DND-41 (cell line): ENCODE results near the gene SAC3D1.

Experiments
- ATAC-seq: fragments of 200-7000 bp; cut with Tn5 transposase; 3 replicates; pipeline ENCODE4 v1.9.1; 2021; ENCODE audit warnings: low read depth; ENCODE audit not compliant: insufficient read depth
- DNase-seq: peaks from one replicate; pipeline ENCODE4 v3.0.0-alpha.2; 2020
- H2AFZ ChIP-seq: 2 replicates; pipeline ENCODE4 v1.6.0; 2012; ENCODE audit warnings: low read depth, low read length
- H3K27ac ChIP-seq: 2 replicates; pipeline ENCODE4 v1.5.1; 2012; ENCODE audit warnings: low read length, inconsistent platforms
- H3K27me3 ChIP-seq: fragments of 200-600 bp; sonication (generic); 2 replicates; pipeline ENCODE4 v1.6.0; 2012; ENCODE audit warnings: low read length, mild to moderate bottlenecking, inconsistent platforms; ENCODE audit not compliant: insufficient read depth, poor library complexity
- H3K36me3 ChIP-seq: 2 replicates; pipeline ENCODE4 v1.5.1; 2012; ENCODE audit warnings: low read length, inconsistent platforms; ENCODE audit not compliant: insufficient read depth
- H3K4me1 ChIP-seq: 2 replicates; pipeline ENCODE4 v1.5.1; 2012; ENCODE audit warnings: mild to moderate bottlenecking, low read length; ENCODE audit not compliant: insufficient read depth
- H3K4me2 ChIP-seq: 2 replicates; pipeline ENCODE4 v1.6.0; 2012; ENCODE audit warnings: mild to moderate bottlenecking, moderate library complexity, low read length, inconsistent platforms; ENCODE audit not compliant: insufficient read depth
- H3K4me3 ChIP-seq, 2 experiments: fragments of 200-600 bp in 1 of 2; shearing (Covaris generic) in 1 of 2; 2 replicates each; pipeline ENCODE4 v1.5.1; 2012 to 2016; ENCODE audit warnings: inconsistent platforms in 2 of 2, low read length in 2 of 2, mild to moderate bottlenecking in 2 of 2, low read depth in 1 of 2, moderate library complexity in 1 of 2
- H3K79me2 ChIP-seq: 2 replicates; pipeline ENCODE4 v1.6.0; 2012; ENCODE audit warnings: low read length, inconsistent platforms; ENCODE audit not compliant: insufficient read depth
- H3K9ac ChIP-seq: 2 replicates; pipeline ENCODE4 v1.6.0; 2012; ENCODE audit warnings: low read depth, mild to moderate bottlenecking, inconsistent platforms, low read length, moderate library complexity
- H3K9me3 ChIP-seq: 2 replicates; pipeline ENCODE4 v1.5.1; 2012; ENCODE audit warnings: low read length, moderate library complexity, mild to moderate bottlenecking, inconsistent platforms; ENCODE audit not compliant: insufficient read depth, severe bottlenecking
- H4K20me1 ChIP-seq: 2 replicates; pipeline ENCODE4 v1.6.0; 2012; ENCODE audit warnings: low read length; ENCODE audit not compliant: insufficient read depth
- EZH2 ChIP-seq: IDR thresholded peaks from 3 replicates; pipeline ENCODE4 v1.6.1; 2012; ENCODE audit warnings: borderline replicate concordance, low read depth, mild to moderate bottlenecking, moderate library complexity, low read length, inconsistent platforms; ENCODE audit not compliant: severe bottlenecking
- TF ChIP-seq, protein P1 (sequence below): IDR thresholded peaks from 2 replicates; pipeline ENCODE4 v1.5.1; 2012; ENCODE audit warnings: borderline replicate concordance, low read length, moderate library complexity, mild to moderate bottlenecking; ENCODE audit not compliant: poor library complexity, severe bottlenecking; ENCODE audit errors: extremely low read depth

Gene SAC3D1

GRCh38 chr11:65077451-65077850 is 36.4 kb downstream of the SAC3D1 start:
- H4K20me1 ChIP-seq = peaks cover 45% of the 10 kb centered on the region

DNA sequence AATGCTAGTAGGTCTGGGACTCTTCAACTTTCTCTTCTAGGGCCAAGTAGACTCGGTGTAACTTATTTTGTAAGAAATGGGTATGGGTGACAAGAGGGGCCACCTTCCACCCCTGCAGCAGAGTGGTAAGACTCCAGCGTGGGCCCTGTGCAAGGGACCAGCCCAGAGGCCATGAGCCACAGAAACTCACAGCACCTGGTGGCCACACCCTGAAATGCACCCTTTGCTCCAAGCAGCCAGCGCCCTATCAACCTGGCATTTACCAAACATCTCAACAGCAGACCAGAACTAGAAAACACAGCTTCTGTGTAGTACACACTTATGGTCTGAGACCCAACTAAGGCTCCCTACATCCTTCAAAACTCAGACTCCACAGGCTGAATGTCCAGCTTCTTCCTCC is 37.1 kb downstream of the SAC3D1 start:
- H2AFZ ChIP-seq = no peak overlapping the region
- peaks cover 53% of the 10 kb centered on the region for H3K4me1 ChIP-seq
- no peak overlapping the region for H3K4me3 ChIP-seq
- H4K20me1 ChIP-seq = peaks cover 45% of the 10 kb centered on the region
- ATAC-seq (peak; percentile 83), DNase-seq (peak; percentile 62)
- peaks cover 74% of the 10 kb centered on the region for H3K36me3 ChIP-seq
- 0 out of 2 replicates have a peak overlapping the region, but pooled peaks have one; percentile 0 for H3K9ac ChIP-seq
- no peaks in the 10 kb centered on the region for H3K27me3 ChIP-seq
- TF ChIP-seq EZH2 = no peak
- TF ChIP-seq, protein P1, sequence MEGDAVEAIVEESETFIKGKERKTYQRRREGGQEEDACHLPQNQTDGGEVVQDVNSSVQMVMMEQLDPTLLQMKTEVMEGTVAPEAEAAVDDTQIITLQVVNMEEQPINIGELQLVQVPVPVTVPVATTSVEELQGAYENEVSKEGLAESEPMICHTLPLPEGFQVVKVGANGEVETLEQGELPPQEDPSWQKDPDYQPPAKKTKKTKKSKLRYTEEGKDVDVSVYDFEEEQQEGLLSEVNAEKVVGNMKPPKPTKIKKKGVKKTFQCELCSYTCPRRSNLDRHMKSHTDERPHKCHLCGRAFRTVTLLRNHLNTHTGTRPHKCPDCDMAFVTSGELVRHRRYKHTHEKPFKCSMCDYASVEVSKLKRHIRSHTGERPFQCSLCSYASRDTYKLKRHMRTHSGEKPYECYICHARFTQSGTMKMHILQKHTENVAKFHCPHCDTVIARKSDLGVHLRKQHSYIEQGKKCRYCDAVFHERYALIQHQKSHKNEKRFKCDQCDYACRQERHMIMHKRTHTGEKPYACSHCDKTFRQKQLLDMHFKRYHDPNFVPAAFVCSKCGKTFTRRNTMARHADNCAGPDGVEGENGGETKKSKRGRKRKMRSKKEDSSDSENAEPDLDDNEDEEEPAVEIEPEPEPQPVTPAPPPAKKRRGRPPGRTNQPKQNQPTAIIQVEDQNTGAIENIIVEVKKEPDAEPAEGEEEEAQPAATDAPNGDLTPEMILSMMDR = peak; percentile 77
- H3K27ac ChIP-seq = no peak overlapping the region
- no peaks in the 10 kb centered on the region for H3K9me3 ChIP-seq
- peaks cover 54% of the 10 kb centered on the region for H3K79me2 ChIP-seq
- H3K4me2 ChIP-seq = peak overlapping the region; percentile 38; the same call in 1 of the 2 replicates

More at GRCh38 chr11:65077451-65077850, 36.4 kb downstream of the SAC3D1 start:
- peak; percentile 34; the same call in 1 of the 3 replicates for ATAC-seq
- Histone ChIP-seq H3K9me3 (no peaks in the 10 kb centered on the region), H3K4me3 (no peak overlapping the region), H2AFZ (no peak overlapping the region), H3K36me3 (peaks cover 67% of the 10 kb centered on the region), H3K4me1 (peaks cover 46% of the 10 kb centered on the region), H3K27ac (no peak overlapping the region), H3K9ac (no peak overlapping the region), H3K4me2 (peak overlapping the region; percentile 38), H3K27me3 (no peaks in the 10 kb centered on the region), H3K79me2 (peaks cover 47% of the 10 kb centered on the region)
- no peak for TF ChIP-seq EZH2
- TF ChIP-seq, protein P1 = peak; percentile 26
- peak; percentile 23 for DNase-seq

DNA sequence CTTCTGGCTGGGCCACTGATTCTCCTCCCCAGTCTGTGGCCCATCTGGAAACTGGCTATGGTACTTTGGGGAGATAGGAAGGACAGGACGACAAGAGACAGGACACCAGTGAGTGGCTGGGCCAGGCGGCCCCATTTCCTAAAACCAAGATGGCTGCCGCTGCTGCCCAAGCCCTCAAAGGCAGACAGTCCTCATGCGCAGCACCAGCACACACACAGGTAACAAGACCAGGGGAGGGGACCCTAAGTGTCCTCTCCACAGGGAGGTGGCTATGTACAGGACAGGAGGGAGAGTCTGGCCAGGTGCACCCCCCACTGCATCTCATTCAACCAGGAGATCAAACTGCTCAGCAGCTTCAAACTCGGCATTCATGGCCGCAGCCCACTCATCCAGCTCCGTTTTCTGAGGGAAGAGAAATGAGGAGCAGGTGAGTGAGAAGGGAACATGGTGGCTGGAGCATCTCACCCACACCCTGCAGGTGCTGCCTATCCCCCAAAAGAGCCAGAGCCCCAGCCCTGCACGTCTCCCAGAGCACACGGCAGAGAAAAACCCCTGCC is 37.9 kb downstream of the SAC3D1 start:
- DNase-seq (no peak), ATAC-seq (no peak)
- 0 out of 4 replicates have a peak overlapping the region, but pooled peaks of 1 of the 2 experiments have one; percentile 7 for H3K4me3 ChIP-seq
- peak overlapping the region; percentile 38 for H3K4me2 ChIP-seq
- peak overlapping the region; percentile 0; the same call in 1 of the 2 replicates for H3K9ac ChIP-seq
- H3K9me3 ChIP-seq = no peaks in the 10 kb centered on the region
- H3K79me2 ChIP-seq = peaks cover 61% of the 10 kb centered on the region
- peaks cover 79% of the 10 kb centered on the region for H3K36me3 ChIP-seq
- H4K20me1 ChIP-seq = peaks cover 48% of the 10 kb centered on the region
- TF ChIP-seq, protein P1 = no peak
- no peak for TF ChIP-seq EZH2
- H3K27me3 ChIP-seq = no peaks in the 10 kb centered on the region
- no peak overlapping the region for H2AFZ ChIP-seq
- H3K27ac ChIP-seq = no peak overlapping the region
- H3K4me1 ChIP-seq = peaks cover 54% of the 10 kb centered on the region
